H9 (cell line): ENCODE measurements around the gene DIS3L2. TPM values are rescaled to one million over a fixed set of nuclear protein-coding genes. Genes with fewer than 3 reads are reported as not detected.

Experiments used
- DNase-seq: peaks from one replicate; pipeline ENCODE4 v3.0.0-alpha.2; 2017
- H2AFZ ChIP-seq: one replicate; pipeline ENCODE4 v1.6.1; 2013; ENCODE audit warnings: mild to moderate bottlenecking, low read length, control low read depth, moderate library complexity
- H2AK5ac ChIP-seq: 2 replicates; pipeline ENCODE4 v1.6.1; 2013; ENCODE audit warnings: low read length, control low read depth, mixed read lengths; ENCODE audit not compliant: insufficient read length
- H2BK120ac ChIP-seq: one replicate; pipeline ENCODE4 v1.6.1; 2013; ENCODE audit warnings: low read depth, mild to moderate bottlenecking, low read length, control low read depth, inconsistent platforms; ENCODE audit not compliant: poor library complexity, severe bottlenecking
- H2BK12ac ChIP-seq: 2 replicates; pipeline ENCODE4 v1.6.1; 2013; ENCODE audit warnings: low read length, control low read depth, mixed read lengths, low read depth; ENCODE audit not compliant: insufficient read length
- H2BK15ac ChIP-seq: 2 replicates; pipeline ENCODE4 v1.6.1; 2013; ENCODE audit warnings: low read depth, low read length, control low read depth
- H2BK20ac ChIP-seq: one replicate; pipeline ENCODE4 v1.6.1; 2013; ENCODE audit warnings: low read depth, mild to moderate bottlenecking, low read length, control low read depth, inconsistent platforms; ENCODE audit not compliant: poor library complexity, severe bottlenecking
- H2BK5ac ChIP-seq: 2 replicates; pipeline ENCODE4 v1.6.1; 2013; ENCODE audit warnings: low read length, control low read depth, mixed read lengths; ENCODE audit not compliant: insufficient read length
- H3K14ac ChIP-seq: 2 replicates; pipeline ENCODE4 v1.6.1; 2013; ENCODE audit warnings: low read length, control low read depth; ENCODE audit not compliant: insufficient read depth
- H3K18ac ChIP-seq: 2 replicates; pipeline ENCODE4 v1.6.1; 2013; ENCODE audit warnings: low read depth, mild to moderate bottlenecking, mixed read lengths, low read length, control low read depth; ENCODE audit not compliant: insufficient read length
- H3K23ac ChIP-seq: 2 replicates; pipeline ENCODE4 v1.6.1; 2013; ENCODE audit warnings: low read length, control low read depth, mixed read lengths, low read depth; ENCODE audit not compliant: insufficient read length
- H3K23me2 ChIP-seq: 2 replicates; pipeline ENCODE4 v1.6.1; 2013; ENCODE audit warnings: low read depth, mild to moderate bottlenecking, mixed read lengths, low read length, control low read depth; ENCODE audit not compliant: insufficient read length, poor library complexity, severe bottlenecking
- H3K27ac ChIP-seq: 2 replicates; pipeline ENCODE4 v1.5.1; 2013; ENCODE audit warnings: low read length, control low read depth, mixed read lengths, low read depth; ENCODE audit not compliant: insufficient read length
- H3K27me3 ChIP-seq: 2 replicates; pipeline ENCODE4 v1.6.1; 2013; ENCODE audit warnings: low read length, control low read depth, inconsistent platforms; ENCODE audit not compliant: insufficient read depth
- H3K4ac ChIP-seq: 2 replicates; pipeline ENCODE4 v1.6.1; 2013; ENCODE audit warnings: low read depth, mild to moderate bottlenecking, control low read depth, inconsistent platforms, low read length, moderate library complexity
- H3K4me1 ChIP-seq: 2 replicates; pipeline ENCODE4 v1.6.1; 2013; ENCODE audit warnings: low read length, control low read depth, inconsistent platforms; ENCODE audit not compliant: insufficient read depth
- H3K4me2 ChIP-seq: 2 replicates; pipeline ENCODE4 v1.6.1; 2013; ENCODE audit warnings: low read length, control low read depth, mixed read lengths; ENCODE audit not compliant: insufficient read length, insufficient read depth
- H3K56ac ChIP-seq: 2 replicates; pipeline ENCODE4 v1.6.1; 2013; ENCODE audit warnings: low read depth, mild to moderate bottlenecking, mixed read lengths, low read length, control low read depth; ENCODE audit not compliant: insufficient read length
- H3K79me1 ChIP-seq: 2 replicates; pipeline ENCODE4 v1.6.1; 2013; ENCODE audit warnings: low read depth, mild to moderate bottlenecking, moderate library complexity, low read length, control low read depth, inconsistent platforms; ENCODE audit not compliant: insufficient read depth, poor library complexity, severe bottlenecking
- H3K79me2 ChIP-seq: 2 replicates; pipeline ENCODE4 v1.6.1; 2013; ENCODE audit warnings: low read length, control low read depth, inconsistent platforms; ENCODE audit not compliant: insufficient read depth
- H3K9ac ChIP-seq: 2 replicates; pipeline ENCODE4 v1.6.1; 2013; ENCODE audit warnings: low read length, control low read depth, mixed read lengths; ENCODE audit not compliant: insufficient read length; ENCODE audit errors: extremely low read depth
- H3K9me3 ChIP-seq: one replicate; pipeline ENCODE4 v1.6.1; 2013; ENCODE audit warnings: low read depth, low read length, inconsistent platforms; ENCODE audit not compliant: control insufficient read depth
- H3T11ph ChIP-seq: one replicate; pipeline ENCODE4 v1.6.1; 2013; ENCODE audit warnings: mild to moderate bottlenecking, low read length, control low read depth, inconsistent platforms
- H4K20me1 ChIP-seq: one replicate; pipeline ENCODE4 v1.6.1; 2013; ENCODE audit not compliant: control insufficient read depth, insufficient read length, insufficient read depth
- H4K5ac ChIP-seq: 2 replicates; pipeline ENCODE4 v1.6.1; 2013; ENCODE audit warnings: low read depth, mild to moderate bottlenecking, mixed read lengths, low read length, control low read depth; ENCODE audit not compliant: insufficient read length
- H4K8ac ChIP-seq: replicated peaks from 2 replicates; pipeline ENCODE4 v1.6.1; 2013; ENCODE audit warnings: low read length, control low read depth, mixed read lengths, low read depth; ENCODE audit not compliant: insufficient read length
- H4K91ac ChIP-seq: 2 replicates; pipeline ENCODE4 v1.6.1; 2013; ENCODE audit warnings: low read depth, mild to moderate bottlenecking, moderate library complexity, mixed read lengths, low read length, control low read depth; ENCODE audit not compliant: insufficient read length
- H3K27ac Mint-ChIP-seq, 3 experiments: 2 replicates in 2 of 3; 3 replicates in 1 of 3; pipeline ENCODE4 v1.8.0; 2020 to 2021; ENCODE audit warnings: mixed read lengths in 3 of 3, mild to moderate bottlenecking in 1 of 3, moderate library complexity in 1 of 3
- H3K27me3 Mint-ChIP-seq: 2 replicates; pipeline ENCODE4 v1.8.0; 2021; ENCODE audit warnings: low read depth, mild to moderate bottlenecking, moderate library complexity, mixed read lengths
- H3K36me3 Mint-ChIP-seq, 3 experiments: 2 replicates in 2 of 3; 3 replicates in 1 of 3; pipeline ENCODE4 v1.8.0; 2020 to 2021; ENCODE audit warnings: low read depth in 3 of 3, mixed read lengths in 3 of 3; ENCODE audit not compliant: insufficient read depth in 1 of 3
- H3K4me1 Mint-ChIP-seq, 2 experiments: 2 replicates each; pipeline ENCODE4 v1.8.0; 2020; ENCODE audit warnings: mixed read lengths in 2 of 2
- H3K4me3 Mint-ChIP-seq, 2 experiments: 2 replicates in 1 of 2; 3 replicates in 1 of 2; pipeline ENCODE4 v1.8.0; 2020 to 2021; ENCODE audit warnings: mild to moderate bottlenecking in 2 of 2, mixed read lengths in 2 of 2, moderate library complexity in 1 of 2
- H3K9me3 Mint-ChIP-seq, 2 experiments: 2 replicates in 1 of 2; 3 replicates in 1 of 2; pipeline ENCODE4 v1.8.0; 2020; ENCODE audit warnings: mild to moderate bottlenecking in 2 of 2, mixed read lengths in 2 of 2, moderate library complexity in 1 of 2
- WGBS: extraction: QIAGEN DNeasy Blood & Tissue Kit; methylation state at CpG from one replicate; pipeline ENCODE4 v1.1.7; 2013; ENCODE audit warnings: missing lambda C conversion rate, low lambda C conversion rate, mixed read lengths; ENCODE audit not compliant: insufficient read length; ENCODE audit errors: extremely low coverage; 5-methylcytosine and 5-hydroxymethylcytosine counted together
- total RNA-seq: library from RNA; stranded (reverse); gene quantifications from 2 replicates; pipeline ENCODE4 v1.2.1, GENCODE V29; 2021
- TF ChIP-seq, protein P1 (sequence below): fragments of 200-600 bp; sonication (generic); conservative IDR thresholded peaks from 3 replicates; pipeline ENCODE4 v1.8.0; 2021; ENCODE audit warnings: antibody characterized with exemption, mild to moderate bottlenecking

The DIS3L2 gene
- total RNA-seq, 1 experiment from 2014 or later: 28.1 TPM

DNA sequence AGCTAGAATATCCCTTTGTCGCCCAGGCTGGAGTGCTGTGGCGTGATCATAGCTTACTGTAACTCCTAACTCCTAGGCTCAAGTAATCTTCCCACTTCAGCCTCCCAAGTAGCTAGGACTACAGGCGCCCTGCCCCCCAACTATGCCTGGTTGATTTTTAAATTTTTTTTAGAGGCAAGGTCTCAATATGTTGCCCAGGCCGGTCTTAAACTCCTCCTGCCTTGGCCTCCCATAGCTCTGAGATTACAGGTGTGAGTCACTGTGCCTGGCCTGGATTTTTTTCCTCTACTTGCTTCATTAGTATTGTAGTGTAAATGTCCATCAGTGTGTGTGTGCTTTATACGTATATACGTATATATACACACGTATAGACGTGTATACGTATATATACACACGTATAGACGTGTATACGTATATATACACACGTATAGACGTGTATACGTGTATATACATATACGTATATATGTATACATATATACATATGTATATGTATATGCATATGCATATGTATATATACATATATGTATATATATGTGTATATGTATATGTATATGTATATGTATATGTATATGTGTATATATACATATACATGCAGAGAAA is 124.4 kb downstream of the DIS3L2 start:
- no peak overlapping the region for H3K27ac Mint-ChIP-seq
- Histone ChIP-seq H2AK5ac (no peak overlapping the region), H3K56ac (no peak overlapping the region), H2BK20ac (no peak overlapping the region), H3K79me2 (no peaks in the 10 kb centered on the region), H3T11ph (no peak overlapping the region), H2BK120ac (no peak overlapping the region), H3K23me2 (no peaks in the 10 kb centered on the region), H3K9ac (no peak overlapping the region), H4K5ac (no peak overlapping the region), H2BK15ac (no peak overlapping the region), H2AFZ (no peak overlapping the region), H3K27ac (no peak overlapping the region), H3K18ac (no peak overlapping the region), H4K20me1 (no peaks in the 10 kb centered on the region), H4K8ac (no peak overlapping the region), H2BK12ac (no peak overlapping the region), H3K4me1 (no peaks in the 10 kb centered on the region), H3K79me1 (no peaks in the 10 kb centered on the region), H3K4me2 (no peak overlapping the region), H3K9me3 (no peaks in the 10 kb centered on the region), H3K4ac (no peak overlapping the region), H4K91ac (no peak overlapping the region), H3K14ac (no peak overlapping the region), H3K23ac (no peak overlapping the region), H2BK5ac (no peak overlapping the region), H3K27me3 (no peaks in the 10 kb centered on the region)
- peaks cover 11% of the 10 kb centered on the region in 2 experiments; a peak in 3 of 4 replicates for H3K4me1 Mint-ChIP-seq
- no peaks in the 10 kb centered on the region for H3K27me3 Mint-ChIP-seq
- H3K9me3 Mint-ChIP-seq: peaks cover 7 to 19% of the 10 kb centered on the region in 2 experiments; a peak in 4 of 5 replicates
- TF ChIP-seq, protein P1, sequence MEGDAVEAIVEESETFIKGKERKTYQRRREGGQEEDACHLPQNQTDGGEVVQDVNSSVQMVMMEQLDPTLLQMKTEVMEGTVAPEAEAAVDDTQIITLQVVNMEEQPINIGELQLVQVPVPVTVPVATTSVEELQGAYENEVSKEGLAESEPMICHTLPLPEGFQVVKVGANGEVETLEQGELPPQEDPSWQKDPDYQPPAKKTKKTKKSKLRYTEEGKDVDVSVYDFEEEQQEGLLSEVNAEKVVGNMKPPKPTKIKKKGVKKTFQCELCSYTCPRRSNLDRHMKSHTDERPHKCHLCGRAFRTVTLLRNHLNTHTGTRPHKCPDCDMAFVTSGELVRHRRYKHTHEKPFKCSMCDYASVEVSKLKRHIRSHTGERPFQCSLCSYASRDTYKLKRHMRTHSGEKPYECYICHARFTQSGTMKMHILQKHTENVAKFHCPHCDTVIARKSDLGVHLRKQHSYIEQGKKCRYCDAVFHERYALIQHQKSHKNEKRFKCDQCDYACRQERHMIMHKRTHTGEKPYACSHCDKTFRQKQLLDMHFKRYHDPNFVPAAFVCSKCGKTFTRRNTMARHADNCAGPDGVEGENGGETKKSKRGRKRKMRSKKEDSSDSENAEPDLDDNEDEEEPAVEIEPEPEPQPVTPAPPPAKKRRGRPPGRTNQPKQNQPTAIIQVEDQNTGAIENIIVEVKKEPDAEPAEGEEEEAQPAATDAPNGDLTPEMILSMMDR: no peak
- no peak for DNase-seq
- peaks cover 4 to 25% (median 12%) of the 10 kb centered on the region in 3 experiments for H3K36me3 Mint-ChIP-seq
- no peak overlapping the region for H3K4me3 Mint-ChIP-seq
- WGBS: no CpG with 5 or more reads among the region's 16 CpGs
